RPMI7951 (cell line): ENCODE measurements around the gene CCDC146. TPM values are rescaled to one million over a fixed set of nuclear protein-coding genes. Genes with fewer than 3 reads are reported as not detected.
"Not testable (repeated sequence)": the region's sequence is repeated elsewhere in the genome, so short reads cannot be mapped to it uniquely, and the experiment has no call there.

ENCODE experiments used
- DNase-seq: peaks from one replicate; pipeline ENCODE4 v3.0.0-alpha.2; 2012; ENCODE audit warnings: low read depth
- total RNA-seq: library from RNA; depleted of rRNA; stranded (reverse); fragments of >200 nt; shearing (Covaris generic); gene quantifications from 2 replicates; pipeline ENCODE4 v1.2.3, GENCODE V29; 2014; rRNA removed

Gene CCDC146
- total RNA-seq, 1 experiment from 2014 or later, result 0.72 TPM

GRCh38 chr7:77327932-77328628 lies 205.7 kb downstream of the CCDC146 start:
- peak; percentile 90 for DNase-seq

- DNase-seq, result peak; percentile 49
These were observed 206.3 kb downstream of the CCDC146 start for GRCh38 chr7:77328669-77329068.

- DNase-seq, result no peak
These were observed 207.2 kb downstream of the CCDC146 start for GRCh38 chr7:77329466-77330168.

GRCh38 chr7:77330169-77330882 lies 207.9 kb downstream of the CCDC146 start:
- peak; percentile 77 for DNase-seq

GRCh38 chr7:77331938-77332695 lies 209.7 kb downstream of the CCDC146 start:
- peak; percentile 90 for DNase-seq

GRCh38 chr7:77334039-77334438 lies 211.6 kb downstream of the CCDC146 start:
- DNase-seq, result not testable (repeated sequence)

GRCh38 chr7:77335581-77335980 lies 213.2 kb downstream of the CCDC146 start:
- DNase-seq, result no peak

- no peak for DNase-seq
These were observed 215.1 kb downstream of the CCDC146 start for GRCh38 chr7:77337456-77337990.

- no peak for DNase-seq
These were observed 215.8 kb downstream of the CCDC146 start for GRCh38 chr7:77338260-77338659.

GRCh38 chr7:77338883-77339629 lies 216.6 kb downstream of the CCDC146 start:
- DNase-seq, result no peak

- no peak for DNase-seq
These were observed 217.3 kb downstream of the CCDC146 start for GRCh38 chr7:77339726-77340125.

Other genes starting within 250 kb of the CCDC146 start
- not detected in 2 replicates for gene SPDYE17, start 90.3 kb upstream of the CCDC146 start, total RNA-seq
- gene SPDYE18, start 60.1 kb upstream of the CCDC146 start, total RNA-seq, result 0.59 TPM in 1 of 2 replicates, not detected in the other
- gene FGL2, start 77.2 kb downstream of the CCDC146 start, total RNA-seq, result 0.20 TPM in 1 of 2 replicates, not detected in the other